Measurements from ENCODE around the gene ATG13.

GRCh38 chr11:46615756-46616155 is 1.6 kb upstream of the ATG13 start:
- TF ChIP-seq CTCF (IDR thresholded peaks at IDR 0.05) (no peak), POLR2A (IDR thresholded peaks at IDR 0.05) (no peak)
